T-helper 1 cell treated with Interleukin-12 subunit alpha and Interleukin-12 subunit beta and Interleukin-4 antibody, amounts not matched to agents 30 μg/mL and 1 μg/mL, for 36 hours (primary cell): ENCODE data around the gene TTC4.
A peak's percentile ranks its signal among the peaks of the same experiment; 100 is the strongest.

Source experiments
- H3K27ac Mint-ChIP-seq: one replicate; pipeline ENCODE4 v1.8.0; 2021; ENCODE audit warnings: mild to moderate bottlenecking, mixed read lengths
- H3K27me3 Mint-ChIP-seq: one replicate; pipeline ENCODE4 v1.8.0; 2021; ENCODE audit warnings: low read depth, mixed read lengths
- H3K36me3 Mint-ChIP-seq: one replicate; pipeline ENCODE4 v1.8.0; 2021; ENCODE audit warnings: low read depth, mixed read lengths
- H3K4me1 Mint-ChIP-seq: one replicate; pipeline ENCODE4 v1.8.0; 2021; ENCODE audit warnings: low read depth, mixed read lengths
- H3K4me3 Mint-ChIP-seq: one replicate; pipeline ENCODE4 v1.8.0; 2021; ENCODE audit warnings: mild to moderate bottlenecking, moderate library complexity, mixed read lengths
- H3K9me3 Mint-ChIP-seq: one replicate; pipeline ENCODE4 v1.8.0; 2021; ENCODE audit warnings: mixed read lengths

Gene TTC4

GRCh38 chr1:54748094-54748835 is 32.6 kb downstream of the TTC4 start:
- H3K36me3 Mint-ChIP-seq = no peaks in the 10 kb centered on the region
- no peaks in the 10 kb centered on the region for H3K27me3 Mint-ChIP-seq
- H3K27ac Mint-ChIP-seq = no peak overlapping the region
- H3K4me1 Mint-ChIP-seq = no peaks in the 10 kb centered on the region
- H3K4me3 Mint-ChIP-seq = no peak overlapping the region
- no peaks in the 10 kb centered on the region for H3K9me3 Mint-ChIP-seq

- Mint-ChIP-seq H3K4me1 (no peaks in the 10 kb centered on the region), H3K4me3 (no peak overlapping the region), H3K27ac (no peak overlapping the region), H3K27me3 (no peaks in the 10 kb centered on the region), H3K9me3 (no peaks in the 10 kb centered on the region), H3K36me3 (no peaks in the 10 kb centered on the region)
Observed at GRCh38 chr1:54750596-54750995, 34.9 kb downstream of the TTC4 start.

- Mint-ChIP-seq H3K27me3 (no peaks in the 10 kb centered on the region), H3K4me1 (no peaks in the 10 kb centered on the region), H3K4me3 (no peak overlapping the region), H3K9me3 (no peaks in the 10 kb centered on the region), H3K27ac (no peak overlapping the region), H3K36me3 (no peaks in the 10 kb centered on the region)
Observed at GRCh38 chr1:54751426-54751825, 35.8 kb downstream of the TTC4 start.

GRCh38 chr1:54754045-54754444 is 38.4 kb downstream of the TTC4 start:
- no peaks in the 10 kb centered on the region for H3K9me3 Mint-ChIP-seq
- H3K36me3 Mint-ChIP-seq = peaks cover 3% of the 10 kb centered on the region
- no peaks in the 10 kb centered on the region for H3K27me3 Mint-ChIP-seq
- no peaks in the 10 kb centered on the region for H3K4me1 Mint-ChIP-seq
- no peak overlapping the region for H3K27ac Mint-ChIP-seq
- no peak overlapping the region for H3K4me3 Mint-ChIP-seq

- Mint-ChIP-seq H3K9me3 (no peaks in the 10 kb centered on the region), H3K36me3 (peaks cover 3% of the 10 kb centered on the region), H3K4me3 (no peak overlapping the region), H3K27ac (no peak overlapping the region), H3K27me3 (no peaks in the 10 kb centered on the region), H3K4me1 (no peaks in the 10 kb centered on the region)
Observed at GRCh38 chr1:54754486-54755285, 39.0 kb downstream of the TTC4 start.

GRCh38 chr1:54757833-54758232 is 42.2 kb downstream of the TTC4 start:
- no peak overlapping the region for H3K27ac Mint-ChIP-seq
- no peaks in the 10 kb centered on the region for H3K9me3 Mint-ChIP-seq
- peaks cover 3% of the 10 kb centered on the region for H3K36me3 Mint-ChIP-seq
- H3K4me1 Mint-ChIP-seq = peaks cover 3% of the 10 kb centered on the region
- H3K27me3 Mint-ChIP-seq = no peaks in the 10 kb centered on the region
- H3K4me3 Mint-ChIP-seq = no peak overlapping the region

- H3K4me1 Mint-ChIP-seq = peaks cover 9% of the 10 kb centered on the region
- no peaks in the 10 kb centered on the region for H3K9me3 Mint-ChIP-seq
- H3K36me3 Mint-ChIP-seq = peaks cover 3% of the 10 kb centered on the region
- no peak overlapping the region for H3K4me3 Mint-ChIP-seq
- H3K27ac Mint-ChIP-seq = no peak overlapping the region
- H3K27me3 Mint-ChIP-seq = no peaks in the 10 kb centered on the region
Observed at GRCh38 chr1:54758678-54759348, 43.2 kb downstream of the TTC4 start.

- Mint-ChIP-seq H3K27me3 (no peaks in the 10 kb centered on the region), H3K4me1 (peaks cover 15% of the 10 kb centered on the region), H3K36me3 (no peaks in the 10 kb centered on the region)
Observed at GRCh38 chr1:54763816-54764132, 48.1 kb downstream of the TTC4 start.

GRCh38 chr1:54764133-54764921 is 48.7 kb downstream of the TTC4 start, which contains the start of gene PARS2:
PARS2 (minus strand) TSS chr1:54764523; CDS start chr1:54759161, 5,362 bp downstream.
- Mint-ChIP-seq H3K27me3 (no peaks in the 10 kb centered on the region), H3K27ac (peak within 1 kb of the TSS; percentile 81), H3K4me1 (peaks cover 15% of the 10 kb centered on the region), H3K4me3 (peak within 1 kb of the TSS; percentile 88), H3K36me3 (no peaks in the 10 kb centered on the region), H3K9me3 (no peaks in the 10 kb centered on the region)

More at GRCh38 chr1:54763816-54764132, 48.1 kb downstream of the TTC4 start:
- H3K9me3 Mint-ChIP-seq = no peaks in the 10 kb centered on the region
- H3K4me3 Mint-ChIP-seq = peak overlapping the region; percentile 88
- H3K27ac Mint-ChIP-seq = peak overlapping the region; percentile 81

GRCh38 chr1:54764922-54765561 is 49.4 kb downstream of the TTC4 start:
- Mint-ChIP-seq H3K27me3 (no peaks in the 10 kb centered on the region), H3K9me3 (no peaks in the 10 kb centered on the region), H3K27ac (peak overlapping the region; percentile 81), H3K4me1 (peaks cover 14% of the 10 kb centered on the region), H3K36me3 (no peaks in the 10 kb centered on the region), H3K4me3 (peak overlapping the region; percentile 88)

GRCh38 chr1:54766726-54767125 is 51.1 kb downstream of the TTC4 start:
- Mint-ChIP-seq H3K4me1 (peaks cover 13% of the 10 kb centered on the region), H3K9me3 (no peaks in the 10 kb centered on the region), H3K27ac (no peak overlapping the region), H3K36me3 (no peaks in the 10 kb centered on the region), H3K4me3 (no peak overlapping the region), H3K27me3 (no peaks in the 10 kb centered on the region)

- H3K4me3 Mint-ChIP-seq = no peak overlapping the region
- H3K27me3 Mint-ChIP-seq = no peaks in the 10 kb centered on the region
- no peak overlapping the region for H3K27ac Mint-ChIP-seq
- no peaks in the 10 kb centered on the region for H3K36me3 Mint-ChIP-seq
- peaks cover 13% of the 10 kb centered on the region for H3K4me1 Mint-ChIP-seq
- no peaks in the 10 kb centered on the region for H3K9me3 Mint-ChIP-seq
Observed at GRCh38 chr1:54767526-54767925, 51.9 kb downstream of the TTC4 start.

- H3K27me3 Mint-ChIP-seq = no peaks in the 10 kb centered on the region
- peaks cover 9% of the 10 kb centered on the region for H3K4me1 Mint-ChIP-seq
- no peak overlapping the region for H3K27ac Mint-ChIP-seq
- H3K36me3 Mint-ChIP-seq = no peaks in the 10 kb centered on the region
- H3K9me3 Mint-ChIP-seq = no peaks in the 10 kb centered on the region
- no peak overlapping the region for H3K4me3 Mint-ChIP-seq
Observed at GRCh38 chr1:54768093-54768492, 52.4 kb downstream of the TTC4 start.

GRCh38 chr1:54772951-54773350 is 57.3 kb downstream of the TTC4 start:
- no peaks in the 10 kb centered on the region for H3K27me3 Mint-ChIP-seq
- H3K27ac Mint-ChIP-seq = no peak overlapping the region
- no peaks in the 10 kb centered on the region for H3K4me1 Mint-ChIP-seq
- H3K9me3 Mint-ChIP-seq = no peaks in the 10 kb centered on the region
- no peak overlapping the region for H3K4me3 Mint-ChIP-seq
- H3K36me3 Mint-ChIP-seq = no peaks in the 10 kb centered on the region
